GM18498 (cell line): ENCODE results near the gene TBC1D2.
"Not testable (repeated sequence)": the region's sequence is repeated elsewhere in the genome, so short reads cannot be mapped to it uniquely, and the experiment has no call there.

Experiments used
- ATAC-seq: cut with Tn5 transposase; IDR thresholded peaks from one replicate; pipeline ENCODE4 v1.9.1; 2021; ENCODE audit warnings: mild to moderate bottlenecking, moderate library complexity; ENCODE audit not compliant: unreplicated experiment

TBC1D2 gene

GRCh38 chr9:98191671-98192502, 63.6 kb downstream of the TBC1D2 start:
- ATAC-seq: peak; percentile 8

DNA sequence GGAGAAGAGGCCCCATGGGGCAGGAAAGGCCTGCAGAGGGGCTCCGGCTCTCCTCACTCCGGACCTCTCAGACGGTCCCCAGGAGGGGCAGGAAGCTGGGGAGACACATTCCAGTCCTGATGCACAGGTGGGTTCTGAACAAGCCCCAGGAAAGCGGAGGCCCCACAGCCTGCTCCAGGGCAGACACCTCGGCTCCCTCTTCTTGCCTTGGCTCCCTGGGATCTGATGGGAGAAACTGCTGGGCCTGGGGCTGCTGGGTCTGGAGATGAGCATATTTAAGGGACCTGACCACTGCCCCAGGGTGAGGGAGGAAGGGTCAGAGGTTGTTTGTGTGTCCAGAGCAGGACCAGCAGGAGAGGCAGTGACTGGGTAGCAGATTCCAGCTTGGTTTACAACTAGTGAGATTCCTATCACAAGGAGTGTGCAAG, 64.3 kb downstream of the TBC1D2 start:
- ATAC-seq: no peak

GRCh38 chr9:98190757-98191105, 64.7 kb downstream of the TBC1D2 start:
- no peak for ATAC-seq

- ATAC-seq: no peak
Observed at GRCh38 chr9:98189412-98189811, 66.0 kb downstream of the TBC1D2 start.

GRCh38 chr9:98187926-98188325, 67.5 kb downstream of the TBC1D2 start:
- no peak for ATAC-seq

DNA sequence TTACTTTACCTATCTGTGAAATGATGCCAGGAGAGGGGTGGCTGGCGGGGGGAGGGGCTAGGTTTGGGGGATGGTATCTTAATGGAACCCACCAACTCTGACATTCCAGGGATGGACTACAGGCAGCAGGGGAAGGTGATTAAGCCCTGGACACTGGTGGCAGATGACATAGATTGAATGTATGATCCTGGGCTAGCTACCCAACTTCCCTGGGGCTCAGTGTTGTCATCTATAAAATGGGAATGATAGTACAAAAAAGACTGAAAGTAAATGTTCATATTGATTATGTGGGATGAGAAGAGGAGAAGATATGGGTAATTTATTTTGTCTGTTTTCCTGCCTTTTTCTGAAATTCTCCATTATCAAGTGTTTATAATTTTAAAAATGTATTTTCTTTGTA, 69.2 kb downstream of the TBC1D2 start:
- ATAC-seq: no peak

DNA sequence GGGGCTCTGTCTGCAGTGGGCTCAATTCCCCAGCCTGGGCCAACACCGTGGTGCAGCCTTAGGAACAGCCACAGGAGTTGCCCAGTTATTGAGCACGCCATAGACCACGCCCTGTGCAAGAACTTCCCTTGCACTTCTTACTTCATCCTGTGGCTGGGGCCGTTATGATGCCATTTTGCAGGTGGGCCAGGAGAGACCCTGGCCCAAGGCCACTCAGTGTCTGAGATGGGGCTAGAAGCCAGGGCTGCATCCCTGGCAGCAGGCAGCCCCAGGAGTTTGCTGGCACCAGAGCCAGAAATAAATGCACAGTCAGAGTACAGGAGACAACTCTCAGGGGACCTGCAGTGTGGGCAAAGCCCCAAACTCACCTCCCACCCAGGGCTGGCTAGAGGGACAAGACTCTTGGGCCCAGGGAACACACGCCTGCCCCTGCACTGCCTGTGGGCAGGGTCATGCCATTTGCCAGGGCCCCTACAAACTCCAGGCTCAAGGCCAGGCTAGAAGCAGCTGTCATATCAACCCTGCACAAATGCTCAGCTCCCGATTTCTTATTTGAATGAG, 69.8 kb downstream of the TBC1D2 start:
- no peak for ATAC-seq

DNA sequence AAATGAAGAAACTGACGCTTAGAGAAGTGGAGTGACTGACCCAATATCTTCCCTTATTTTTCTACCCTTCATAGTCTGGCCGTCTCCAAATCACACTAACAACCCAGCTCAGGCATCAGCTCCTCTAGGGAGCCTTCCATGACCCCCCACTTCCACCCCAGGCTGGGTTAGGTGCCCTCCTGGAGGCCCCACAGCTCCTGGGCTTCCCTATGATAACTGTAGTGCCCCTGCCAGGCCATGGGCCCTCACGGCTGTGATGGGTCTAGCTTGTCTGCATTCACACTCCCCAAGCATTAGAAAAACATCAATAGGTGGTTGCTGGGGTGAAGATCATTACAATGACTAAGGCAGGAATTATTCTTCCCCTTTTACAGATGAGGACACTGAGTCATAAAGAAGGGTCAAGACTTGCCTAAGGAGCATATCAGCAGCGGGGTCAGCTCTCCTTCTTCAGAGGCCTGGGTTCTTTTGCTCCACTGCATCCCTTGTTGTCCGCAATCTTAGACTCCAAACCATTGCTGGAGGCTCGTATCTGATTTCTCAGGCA, 70.4 kb downstream of the TBC1D2 start:
- no peak for ATAC-seq

DNA sequence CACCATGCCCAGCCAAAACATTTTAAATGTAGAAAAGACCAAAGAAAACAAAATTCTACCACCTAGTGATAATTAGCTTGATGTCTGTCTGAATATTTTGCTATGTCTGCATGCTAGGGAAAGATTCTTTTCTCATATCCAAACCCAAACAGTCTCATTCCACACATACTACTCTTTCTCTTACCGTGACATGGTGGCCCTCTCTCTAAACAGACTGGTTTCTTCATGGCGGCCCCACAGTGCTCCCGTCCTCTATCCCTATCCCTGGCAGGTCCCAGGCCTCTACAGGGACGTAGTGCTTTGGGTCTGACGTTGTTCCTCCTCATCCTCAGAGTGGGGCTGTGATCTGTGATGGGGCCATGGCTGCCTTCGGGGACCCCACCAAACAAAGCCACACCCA, 71.1 kb downstream of the TBC1D2 start:
- ATAC-seq: no peak

DNA sequence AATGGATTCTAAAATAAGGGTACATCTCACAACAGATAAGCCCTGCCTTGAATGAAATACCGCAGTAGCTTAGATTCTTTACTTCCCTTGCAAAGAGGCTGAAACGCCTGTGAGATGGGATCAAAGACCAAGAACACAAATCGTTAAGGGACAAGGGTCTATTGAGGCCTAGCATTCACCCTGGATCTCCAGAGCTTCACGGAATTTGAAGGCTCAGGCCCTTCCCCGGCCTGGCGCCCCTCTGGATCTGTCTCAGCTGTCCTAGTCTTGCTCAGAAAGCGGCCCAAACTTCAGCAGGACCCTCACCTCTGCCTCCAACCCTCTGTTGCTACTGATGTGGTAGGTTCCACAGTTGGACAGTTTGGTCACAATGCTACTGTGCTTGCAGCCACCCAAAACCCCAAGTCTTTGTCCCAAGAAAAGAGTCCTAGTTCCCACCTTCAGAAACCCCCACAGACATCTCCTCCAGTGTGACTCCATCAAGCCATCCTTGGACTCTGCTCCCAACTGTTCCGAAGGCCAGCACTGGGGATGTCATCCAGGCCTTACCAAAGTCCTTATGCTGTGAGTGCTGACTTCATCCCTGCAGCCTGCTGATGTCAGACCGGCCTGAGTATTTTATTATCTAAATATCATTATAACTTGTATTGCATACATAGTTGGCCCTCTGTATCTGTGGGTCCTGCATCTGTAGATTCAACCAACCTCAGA, 72.4 kb downstream of the TBC1D2 start:
- no peak for ATAC-seq

- no peak for ATAC-seq
Observed at GRCh38 chr9:98182069-98182820, 73.2 kb downstream of the TBC1D2 start.

- ATAC-seq: no peak
Observed at GRCh38 chr9:98181746-98182068, 73.7 kb downstream of the TBC1D2 start.

DNA sequence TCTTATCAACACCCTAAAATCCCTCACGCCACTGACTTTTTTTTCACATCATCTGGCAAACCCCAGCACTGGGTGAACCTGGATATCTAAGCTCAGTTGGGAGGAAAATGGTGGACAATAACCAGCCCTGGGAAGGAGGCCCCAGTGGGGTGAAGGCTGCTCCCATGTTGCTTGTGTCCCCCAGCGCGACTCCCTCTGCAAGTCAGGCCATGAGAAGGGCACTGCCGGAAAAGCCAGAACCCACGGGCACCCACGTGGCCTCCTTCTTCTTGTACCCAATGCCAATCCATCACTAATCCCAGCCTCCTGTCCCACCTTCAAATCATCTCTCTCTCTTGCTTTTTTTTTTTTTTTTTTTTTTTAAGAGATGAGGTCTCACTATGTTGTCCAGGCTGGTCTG, 74.5 kb downstream of the TBC1D2 start:
- ATAC-seq: no peak

DNA sequence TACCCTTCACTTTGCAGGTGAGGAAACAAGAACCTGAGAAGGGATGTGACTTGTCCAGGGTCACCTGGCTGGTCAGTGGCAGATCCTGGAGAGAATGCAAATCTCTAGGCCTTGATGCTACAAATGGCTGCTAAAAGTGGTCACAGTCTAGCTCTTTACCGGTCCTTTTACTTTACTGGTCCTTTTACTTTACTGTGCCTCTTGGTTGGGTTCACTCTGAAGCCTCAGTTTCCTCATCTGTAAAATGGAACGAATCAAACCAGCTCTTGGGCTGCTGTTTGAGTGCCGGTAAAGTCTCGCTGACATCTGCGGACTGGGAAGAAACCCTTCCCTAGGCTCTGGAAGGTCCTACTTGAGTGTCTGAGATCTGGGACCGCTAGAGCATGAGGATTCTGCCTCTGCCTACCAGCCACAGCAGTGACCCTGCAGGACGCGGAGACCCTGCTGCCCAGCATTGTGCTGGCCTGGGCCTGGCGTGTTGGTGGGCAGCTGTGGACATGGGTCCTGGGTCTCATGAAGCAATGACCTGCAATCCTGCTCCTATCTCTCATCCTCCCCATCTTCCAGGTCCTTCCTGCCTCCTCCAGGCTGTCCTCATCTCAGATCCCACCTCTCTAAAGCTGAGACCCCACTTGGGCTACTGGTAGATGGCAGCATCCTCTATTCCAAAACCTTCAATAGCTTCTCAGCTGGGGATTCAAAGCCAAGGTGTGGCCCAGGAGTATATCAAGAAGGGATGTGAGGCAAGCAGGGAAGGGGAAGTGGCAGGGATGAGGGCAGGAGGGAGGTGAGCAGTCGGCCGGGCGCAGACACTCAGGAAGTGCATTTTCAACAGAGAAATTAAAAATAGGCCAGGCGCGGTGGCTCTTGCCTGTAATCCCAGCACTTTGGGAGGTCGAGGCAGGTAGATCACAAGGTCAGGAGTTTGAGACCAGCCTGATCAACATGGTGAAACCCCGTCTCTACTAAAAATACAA, 76.3 kb downstream of the TBC1D2 start:
- no peak for ATAC-seq

DNA sequence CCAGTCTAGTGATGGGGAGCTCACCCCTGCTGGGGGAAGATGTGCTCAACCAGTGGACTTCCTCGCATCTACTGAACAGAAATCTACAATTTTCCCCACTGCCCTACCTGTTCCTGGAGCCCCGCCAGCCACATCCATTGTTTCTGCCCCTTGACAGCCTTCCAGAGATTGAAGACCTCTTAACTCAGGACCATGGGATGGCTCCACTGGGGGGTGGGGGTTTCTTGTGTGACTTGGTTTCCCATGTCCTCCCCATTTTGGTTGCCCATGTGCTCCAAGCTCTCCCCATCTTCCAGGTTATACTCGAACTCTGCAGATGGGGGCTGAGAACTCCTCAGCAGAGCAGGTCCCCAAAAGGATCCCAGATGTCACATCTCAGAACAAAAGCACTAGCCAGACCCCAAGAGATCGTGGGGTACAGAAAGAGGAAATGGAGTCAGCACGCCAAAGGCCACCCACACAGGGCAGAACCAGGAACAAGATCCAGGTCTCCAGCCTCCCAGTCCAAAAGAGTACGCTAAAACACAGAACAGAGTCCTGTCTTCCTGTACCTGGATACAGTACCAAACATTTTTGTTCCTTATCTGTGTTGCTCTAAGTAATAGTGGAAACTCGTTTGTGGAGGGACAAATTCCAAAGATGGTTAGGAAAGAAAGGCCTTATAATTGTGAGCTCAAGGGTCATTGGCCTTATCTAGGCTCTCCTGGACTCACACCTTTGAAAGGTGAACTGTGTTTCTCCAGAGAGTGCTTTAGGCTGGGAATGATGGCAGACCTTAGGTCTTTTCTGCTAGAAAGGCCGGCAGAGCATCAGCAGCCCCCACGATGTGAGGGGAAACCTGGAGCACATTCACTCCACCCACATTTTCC, 78.8 kb downstream of the TBC1D2 start:
- no peak for ATAC-seq

DNA sequence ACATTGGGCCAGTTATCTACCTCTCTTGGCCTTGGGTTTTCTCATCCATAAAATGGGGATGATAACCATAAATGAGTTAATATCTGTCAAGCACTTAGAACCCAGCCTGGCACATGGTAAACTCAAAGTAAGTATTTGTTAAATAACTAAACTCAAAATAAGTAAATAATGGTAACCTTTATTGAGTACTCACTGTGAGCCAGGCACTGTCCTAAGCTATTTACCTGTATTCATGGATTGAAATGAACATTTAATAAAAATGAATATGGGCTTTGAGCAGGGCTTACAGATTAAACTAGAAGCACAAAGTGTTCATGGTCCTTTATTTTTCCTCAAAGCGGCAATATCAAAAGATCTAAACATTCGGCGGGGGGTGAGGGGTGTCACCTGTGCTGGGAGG, 79.7 kb downstream of the TBC1D2 start:
- ATAC-seq: no peak

GRCh38 chr9:98175028-98175569, 80.3 kb downstream of the TBC1D2 start:
- no peak for ATAC-seq

- ATAC-seq: not testable (repeated sequence)
Observed at GRCh38 chr9:98174502-98174918, 80.9 kb downstream of the TBC1D2 start.

GRCh38 chr9:98173181-98173580, 82.3 kb downstream of the TBC1D2 start:
- no peak for ATAC-seq
